GM18505 (cell line): ENCODE results near the gene ATP6V1G1.

ENCODE experiments used
- ATAC-seq: cut with Tn5 transposase; IDR thresholded peaks from one replicate; pipeline ENCODE4 v1.9.1; 2021; ENCODE audit not compliant: unreplicated experiment
- POLR2A ChIP-seq: IDR thresholded peaks from 4 replicates; pipeline ENCODE4 v1.6.1; 2011; ENCODE audit warnings: borderline replicate concordance; ENCODE audit not compliant: insufficient read depth, insufficient read length; ENCODE audit errors: extremely low read depth

The ATP6V1G1 gene

GRCh38 chr9:114587345-114588202, at the start of gene ATP6V1G1:
TSS of gene ATP6V1G1 (plus strand) at chr9:114587769. CDS start at chr9:114587839, 70 bp downstream.
- peak; percentile 90 for ATAC-seq
- peak; percentile 98 for TF ChIP-seq POLR2A

GRCh38 chr9:114538241-114538640, 49.3 kb upstream of the ATP6V1G1 start:
- TF ChIP-seq POLR2A, result no peak
- ATAC-seq, result no peak

GRCh38 chr9:114539701-114540380, 47.7 kb upstream of the ATP6V1G1 start:
- no peak for ATAC-seq
- TF ChIP-seq POLR2A, result no peak

- no peak for TF ChIP-seq POLR2A
- no peak for ATAC-seq
Observed at GRCh38 chr9:114545055-114545454, 42.5 kb upstream of the ATP6V1G1 start.

GRCh38 chr9:114546851-114547250, 40.7 kb upstream of the ATP6V1G1 start:
- TF ChIP-seq POLR2A, result no peak
- ATAC-seq, result no peak

- ATAC-seq, result no peak
- no peak for TF ChIP-seq POLR2A
Observed at GRCh38 chr9:114549697-114550330, 37.8 kb upstream of the ATP6V1G1 start.

GRCh38 chr9:114551750-114552685, 35.6 kb upstream of the ATP6V1G1 start:
- ATAC-seq, result no peak
- no peak for TF ChIP-seq POLR2A

GRCh38 chr9:114552706-114553105, 34.9 kb upstream of the ATP6V1G1 start:
- ATAC-seq, result no peak
- no peak for TF ChIP-seq POLR2A

- ATAC-seq, result no peak
- no peak for TF ChIP-seq POLR2A
Observed at GRCh38 chr9:114553202-114553601, 34.4 kb upstream of the ATP6V1G1 start.

GRCh38 chr9:114555696-114556095, 31.9 kb upstream of the ATP6V1G1 start:
- no peak for ATAC-seq

GRCh38 chr9:114558027-114558675, 29.4 kb upstream of the ATP6V1G1 start:
- no peak for ATAC-seq
- TF ChIP-seq POLR2A, result no peak

More at GRCh38 chr9:114555696-114556095, 31.9 kb upstream of the ATP6V1G1 start:
- TF ChIP-seq POLR2A, result no peak
